ENCODE data around the gene SP1. TPM values are rescaled to one million over a fixed set of nuclear protein-coding genes. Genes with fewer than 3 reads are reported as not detected.

Gene SP1
- total RNA-seq, 1 experiment from 2014 or later, result 76.8 TPM

GRCh38 chr12:53380794-53381730, 1.1 kb downstream of the SP1 start:
- Histone ChIP-seq H2AK5ac (ENCODE audit: insufficient read length, low read length) (no peak overlapping the region), H4K5ac (ENCODE audit: insufficient read length, low read depth, low read length) (no peak overlapping the region), H3K79me2 (ENCODE audit: insufficient read depth, low read length) (peaks cover 21% of the 10 kb centered on the region; the same call in 1 of the 2 replicates), H4K20me1 (ENCODE audit: control insufficient read depth, insufficient read depth, insufficient read length) (no peaks in the 10 kb centered on the region), H3K14ac (ENCODE audit: insufficient read depth, low read length) (no peak overlapping the region), H3K23ac (ENCODE audit: insufficient read length, low read depth, low read length) (no peak overlapping the region), H3K18ac (ENCODE audit: insufficient read length, low read depth, low read length) (no peak overlapping the region), H3K4me2 (ENCODE audit: insufficient read depth, insufficient read length, low read length) (peak overlapping the region; percentile 41), H3K79me1 (ENCODE audit: insufficient read depth, low read depth, low read length, poor library complexity, severe bottlenecking) (peaks cover 12% of the 10 kb centered on the region), H3K56ac (ENCODE audit: insufficient read length, low read depth, low read length) (no peak overlapping the region), H3K9me3 (ENCODE audit: control insufficient read depth, low read depth, low read length) (no peaks in the 10 kb centered on the region), H2BK15ac (ENCODE audit: low read depth, low read length) (no peak overlapping the region), H3K23me2 (ENCODE audit: insufficient read length, low read depth, low read length, poor library complexity, severe bottlenecking) (peaks cover 3% of the 10 kb centered on the region), H2BK5ac (ENCODE audit: insufficient read length, low read length) (no peak overlapping the region), H3T11ph (ENCODE audit: low read length) (no peak overlapping the region), H4K91ac (ENCODE audit: insufficient read length, low read depth, low read length) (no peak overlapping the region), H3K4me1 (ENCODE audit: insufficient read depth, low read length) (peaks cover 3% of the 10 kb centered on the region), H2BK120ac (ENCODE audit: low read depth, low read length, poor library complexity, severe bottlenecking) (no peak overlapping the region), H2BK12ac (ENCODE audit: insufficient read length, low read depth, low read length) (no peak overlapping the region), H3K9ac (ENCODE audit: extremely low read depth, insufficient read length, low read length) (peak overlapping the region; percentile 70), H3K4ac (ENCODE audit: low read depth, low read length) (no peak overlapping the region), H3K27ac (ENCODE audit: insufficient read length, low read depth, low read length) (peak overlapping the region; percentile 0), H2BK20ac (ENCODE audit: low read depth, low read length, poor library complexity, severe bottlenecking) (no peak overlapping the region), H4K8ac (replicated peaks; ENCODE audit: insufficient read length, low read depth, low read length) (no peak overlapping the region), H2AFZ (ENCODE audit: low read length) (no peak overlapping the region), H3K27me3 (ENCODE audit: insufficient read depth, low read length) (no peaks in the 10 kb centered on the region)
- peaks cover 23 to 35% of the 10 kb centered on the region in 2 experiments for H3K4me1 Mint-ChIP-seq
- DNase-seq, result peak; percentile 48
- WGBS (ENCODE audit: extremely low coverage, insufficient read length, low lambda C conversion rate), result no CpG with 5 or more reads among the region's 21 CpGs
- peaks cover 0 to 5% of the 10 kb centered on the region in 2 experiments; a peak in 2 of 5 replicates for H3K9me3 Mint-ChIP-seq
- peak overlapping the region; percentile 99 for H3K27ac Mint-ChIP-seq
- no peaks in the 10 kb centered on the region for H3K27me3 Mint-ChIP-seq (ENCODE audit: low read depth)
- peaks cover 27 to 41% (median 41%) of the 10 kb centered on the region in 3 experiments for H3K36me3 Mint-ChIP-seq (ENCODE audit: insufficient read depth in 1 of 3, low read depth in 3 of 3)
- H3K4me3 Mint-ChIP-seq, result peak overlapping the region; percentile 83 to 90
- TF ChIP-seq CTCF (conservative IDR thresholded peaks at IDR 0.05), result no peak

Data from H9 (cell line).